IPS-18a (cell line): ENCODE results near the gene CSNK2A1.

Experiments
- H3K27ac ChIP-seq: one replicate; pipeline ENCODE4 v1.5.1; 2013; ENCODE audit warnings: low read length
- H3K27me3 ChIP-seq: one replicate; pipeline ENCODE4 v1.6.1; 2013; ENCODE audit warnings: mild to moderate bottlenecking, low read length; ENCODE audit not compliant: control insufficient read depth, insufficient read depth
- H3K36me3 ChIP-seq: one replicate; pipeline ENCODE4 v1.6.1; 2013; ENCODE audit warnings: low read depth, low read length; ENCODE audit not compliant: control insufficient read depth
- H3K4me1 ChIP-seq: one replicate; pipeline ENCODE4 v1.6.1; 2013; ENCODE audit warnings: low read depth, low read length; ENCODE audit not compliant: control insufficient read depth
- H3K4me3 ChIP-seq: one replicate; pipeline ENCODE4 v1.5.1; 2013; ENCODE audit warnings: low read length
- H3K9ac ChIP-seq: one replicate; pipeline ENCODE4 v1.6.1; 2013; ENCODE audit warnings: mild to moderate bottlenecking, low read length, moderate library complexity
- H3K9me3 ChIP-seq: one replicate; pipeline ENCODE4 v1.6.1; 2013; ENCODE audit warnings: low read depth, low read length; ENCODE audit not compliant: control insufficient read depth

CSNK2A1 gene

GRCh38 chr20:507006-507758, 36.4 kb downstream of the CSNK2A1 start:
- Histone ChIP-seq H3K9ac (no peak overlapping the region), H3K36me3 (peaks cover 58% of the 10 kb centered on the region), H3K27me3 (no peaks in the 10 kb centered on the region), H3K4me3 (no peak overlapping the region), H3K9me3 (no peaks in the 10 kb centered on the region), H3K4me1 (no peaks in the 10 kb centered on the region), H3K27ac (no peak overlapping the region)

- no peaks in the 10 kb centered on the region for H3K4me1 ChIP-seq
- H3K36me3 ChIP-seq = peaks cover 78% of the 10 kb centered on the region
- H3K9me3 ChIP-seq = no peaks in the 10 kb centered on the region
- no peak overlapping the region for H3K4me3 ChIP-seq
- H3K9ac ChIP-seq = no peak overlapping the region
- H3K27ac ChIP-seq = no peak overlapping the region
- no peaks in the 10 kb centered on the region for H3K27me3 ChIP-seq
These were observed 38.9 kb downstream of the CSNK2A1 start for GRCh38 chr20:504632-505075.

- Histone ChIP-seq H3K9ac (no peak overlapping the region), H3K4me3 (no peak overlapping the region), H3K36me3 (peaks cover 86% of the 10 kb centered on the region), H3K27me3 (no peaks in the 10 kb centered on the region), H3K4me1 (no peaks in the 10 kb centered on the region), H3K9me3 (no peaks in the 10 kb centered on the region), H3K27ac (no peak overlapping the region)
These were observed 40.4 kb downstream of the CSNK2A1 start for GRCh38 chr20:503048-503737.

GRCh38 chr20:497979-498378, 45.6 kb downstream of the CSNK2A1 start:
- Histone ChIP-seq H3K27me3 (no peaks in the 10 kb centered on the region), H3K36me3 (peaks cover 89% of the 10 kb centered on the region), H3K27ac (no peak overlapping the region), H3K9me3 (no peaks in the 10 kb centered on the region), H3K4me1 (no peaks in the 10 kb centered on the region), H3K9ac (no peak overlapping the region), H3K4me3 (no peak overlapping the region)

- Histone ChIP-seq H3K27ac (no peak overlapping the region), H3K36me3 (peaks cover 90% of the 10 kb centered on the region), H3K27me3 (no peaks in the 10 kb centered on the region), H3K4me1 (no peaks in the 10 kb centered on the region), H3K4me3 (no peak overlapping the region), H3K9me3 (no peaks in the 10 kb centered on the region), H3K9ac (no peak overlapping the region)
These were observed 47.4 kb downstream of the CSNK2A1 start for GRCh38 chr20:496126-496696.

GRCh38 chr20:492159-492558, 51.4 kb downstream of the CSNK2A1 start:
- Histone ChIP-seq H3K36me3 (peaks cover 87% of the 10 kb centered on the region), H3K27ac (no peak overlapping the region), H3K27me3 (no peaks in the 10 kb centered on the region), H3K4me1 (no peaks in the 10 kb centered on the region), H3K9ac (no peak overlapping the region), H3K4me3 (no peak overlapping the region), H3K9me3 (no peaks in the 10 kb centered on the region)

GRCh38 chr20:487655-488054, 55.9 kb downstream of the CSNK2A1 start:
- H3K27me3 ChIP-seq = no peaks in the 10 kb centered on the region
- H3K4me3 ChIP-seq = no peak overlapping the region
- no peak overlapping the region for H3K9ac ChIP-seq
- no peak overlapping the region for H3K27ac ChIP-seq
- H3K36me3 ChIP-seq = peaks cover 88% of the 10 kb centered on the region
- no peaks in the 10 kb centered on the region for H3K4me1 ChIP-seq
- no peaks in the 10 kb centered on the region for H3K9me3 ChIP-seq

GRCh38 chr20:483815-484644, 59.6 kb downstream of the CSNK2A1 start:
- Histone ChIP-seq H3K4me3 (no peak overlapping the region), H3K27me3 (no peaks in the 10 kb centered on the region), H3K36me3 (peaks cover 79% of the 10 kb centered on the region), H3K27ac (no peak overlapping the region), H3K9me3 (no peaks in the 10 kb centered on the region), H3K4me1 (no peaks in the 10 kb centered on the region), H3K9ac (no peak overlapping the region)

- H3K36me3 ChIP-seq = peaks cover 70% of the 10 kb centered on the region
- no peak overlapping the region for H3K9ac ChIP-seq
- no peaks in the 10 kb centered on the region for H3K27me3 ChIP-seq
- no peaks in the 10 kb centered on the region for H3K4me1 ChIP-seq
- H3K4me3 ChIP-seq = no peak overlapping the region
- no peak overlapping the region for H3K27ac ChIP-seq
- H3K9me3 ChIP-seq = no peaks in the 10 kb centered on the region
These were observed 62.4 kb downstream of the CSNK2A1 start for GRCh38 chr20:481167-481566.

- H3K4me3 ChIP-seq = no peak overlapping the region
- no peak overlapping the region for H3K9ac ChIP-seq
- H3K27ac ChIP-seq = no peak overlapping the region
- no peaks in the 10 kb centered on the region for H3K4me1 ChIP-seq
- H3K36me3 ChIP-seq = peaks cover 59% of the 10 kb centered on the region
- no peaks in the 10 kb centered on the region for H3K9me3 ChIP-seq
- no peaks in the 10 kb centered on the region for H3K27me3 ChIP-seq
These were observed 63.5 kb downstream of the CSNK2A1 start for GRCh38 chr20:480044-480443.

- Histone ChIP-seq H3K27me3 (no peaks in the 10 kb centered on the region), H3K4me3 (no peak overlapping the region), H3K9ac (no peak overlapping the region), H3K27ac (no peak overlapping the region), H3K4me1 (no peaks in the 10 kb centered on the region), H3K9me3 (no peaks in the 10 kb centered on the region), H3K36me3 (peaks cover 57% of the 10 kb centered on the region)
These were observed 64.1 kb downstream of the CSNK2A1 start for GRCh38 chr20:479487-479886.
